HG02759 (cell line): Measurements from ENCODE around the gene CAPN8.

ENCODE experiments used
- ATAC-seq: cut with Tn5 transposase; IDR thresholded peaks from one replicate; pipeline ENCODE4 v1.9.1; 2021; ENCODE audit warnings: mild to moderate bottlenecking, moderate library complexity; ENCODE audit not compliant: unreplicated experiment

CAPN8 gene

GRCh38 chr1:223665592-223666312, at the start of gene CAPN8:
Gene CAPN8 (minus strand): TSS chr1:223665701. CDS start chr1:223665646, 55 bp downstream.
- ATAC-seq, result no peak

- ATAC-seq, result no peak
These were observed 49.5 kb upstream of the CAPN8 start for GRCh38 chr1:223714849-223715603.

- ATAC-seq, result no peak
These were observed 48.9 kb upstream of the CAPN8 start for GRCh38 chr1:223714421-223714724.

GRCh38 chr1:223713546-223714420, 48.3 kb upstream of the CAPN8 start:
- no peak for ATAC-seq

- ATAC-seq, result peak; percentile 54
These were observed 47.5 kb upstream of the CAPN8 start for GRCh38 chr1:223712850-223713474.

- peak; percentile 66 for ATAC-seq
These were observed 46.8 kb upstream of the CAPN8 start, which contains the start of gene CAPN2 for GRCh38 chr1:223712194-223712849. Gene CAPN2 (plus strand): TSS chr1:223712539. CDS start chr1:223712641, 102 bp downstream.

- ATAC-seq, result no peak
These were observed 46.3 kb upstream of the CAPN8 start for GRCh38 chr1:223711747-223712193.

- no peak for ATAC-seq
These were observed 45.7 kb upstream of the CAPN8 start for GRCh38 chr1:223711173-223711572.

GRCh38 chr1:223710179-223711133, 45.0 kb upstream of the CAPN8 start:
- no peak for ATAC-seq

- ATAC-seq, result no peak
These were observed 44.1 kb upstream of the CAPN8 start for GRCh38 chr1:223709598-223709997.

GRCh38 chr1:223708651-223709268, 43.3 kb upstream of the CAPN8 start:
- ATAC-seq, result no peak

- no peak for ATAC-seq
These were observed 42.5 kb upstream of the CAPN8 start for GRCh38 chr1:223708001-223708359.

- ATAC-seq, result no peak
These were observed 41.9 kb upstream of the CAPN8 start for GRCh38 chr1:223707256-223708000.

- ATAC-seq, result no peak
These were observed 40.8 kb upstream of the CAPN8 start for GRCh38 chr1:223706077-223706973.

- no peak for ATAC-seq
These were observed 39.7 kb upstream of the CAPN8 start for GRCh38 chr1:223704921-223705878.

- ATAC-seq, result no peak
These were observed 38.1 kb upstream of the CAPN8 start for GRCh38 chr1:223703668-223704013.
